NCI-H1048 (cell line): ENCODE measurements around the gene PDE4B.

Experiments used
- DNase-seq: peaks from one replicate; lab custom pipeline; 2025; lab: John Stamatoyannopoulos, UW

Gene PDE4B

DNA sequence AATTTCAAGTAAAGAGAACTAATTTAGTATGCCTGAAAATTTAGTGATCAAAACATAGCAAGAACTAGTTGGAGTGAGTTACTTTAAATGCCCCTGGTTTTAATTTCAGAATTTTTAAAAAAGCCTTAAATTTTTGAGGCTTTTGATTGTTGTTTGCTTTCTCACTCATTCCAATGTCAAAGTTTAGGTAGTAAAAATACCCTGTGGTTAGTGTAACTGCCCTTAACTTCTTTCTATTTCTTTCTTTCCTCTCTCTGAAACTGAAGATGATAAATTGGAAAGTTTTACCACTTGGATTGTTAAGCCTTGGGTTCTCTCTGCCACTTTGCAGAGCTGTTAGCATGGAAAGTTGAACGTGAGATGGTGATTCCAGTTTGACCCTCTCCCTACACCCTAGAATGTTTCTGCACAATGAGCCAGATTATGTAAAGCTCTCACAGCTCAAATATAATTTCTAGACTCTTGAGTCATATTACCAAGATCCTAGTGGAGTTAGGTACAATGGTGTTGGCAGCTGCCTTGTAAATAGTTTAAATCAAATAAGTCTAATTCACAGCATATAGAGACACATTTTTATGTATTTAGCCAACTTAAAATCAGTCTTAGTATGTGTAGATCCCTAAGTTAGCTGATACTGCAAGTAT, 548.9 kb downstream of the PDE4B start:
- no peak for DNase-seq

DNA sequence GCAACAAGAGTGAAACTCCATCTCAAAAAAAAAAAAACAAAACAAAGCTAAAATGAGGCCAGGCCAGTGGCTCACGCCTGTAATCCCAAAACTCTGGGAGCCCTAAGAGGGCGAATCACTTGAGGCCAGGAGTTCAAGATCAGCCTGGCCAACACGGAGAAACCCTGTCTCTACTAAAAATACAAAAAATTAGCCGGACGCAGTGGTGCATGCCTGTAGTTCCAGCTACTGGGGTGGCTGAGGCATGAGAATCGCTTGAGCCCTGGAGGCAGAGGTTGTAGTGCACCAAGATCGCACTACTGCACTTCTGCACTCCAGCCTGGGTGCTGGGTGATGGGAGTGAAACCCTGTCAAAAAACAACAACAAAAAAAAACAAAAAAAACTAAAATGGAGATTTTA, 550.0 kb downstream of the PDE4B start:
- DNase-seq: no peak

DNA sequence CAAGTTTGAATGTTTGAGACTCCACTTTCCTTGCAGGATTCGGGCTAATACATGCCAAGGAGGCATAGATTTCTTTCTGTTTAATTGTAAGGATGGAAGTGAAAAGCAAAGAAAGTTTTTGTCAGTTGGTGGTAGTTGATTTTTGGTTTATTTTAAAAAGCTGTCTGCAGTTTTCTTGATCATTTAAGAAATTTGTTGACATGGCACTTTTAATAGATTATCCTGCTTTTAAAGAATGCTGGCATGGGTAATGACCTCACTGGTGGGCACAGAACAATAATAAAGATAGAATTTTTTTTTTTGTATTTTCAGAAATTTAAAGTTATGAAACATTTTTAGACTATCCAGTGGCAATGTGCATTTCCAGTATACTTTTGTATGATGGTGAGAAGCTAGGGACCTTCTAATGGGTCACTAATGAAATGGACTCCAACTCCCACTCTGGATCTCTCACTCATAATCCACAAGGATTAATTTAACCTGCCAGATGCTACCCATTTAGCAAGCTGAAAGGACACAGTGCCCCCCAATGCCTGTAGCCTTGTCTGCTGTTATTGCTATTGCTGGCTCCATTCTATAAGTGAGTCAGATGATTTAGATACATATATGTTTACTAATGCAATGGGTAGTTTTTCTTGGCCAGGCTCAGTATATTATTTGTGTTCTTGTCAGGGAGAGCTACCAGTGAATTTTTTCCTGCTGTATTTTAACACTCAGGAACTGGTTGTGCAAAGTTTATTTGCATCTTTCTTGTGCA, 551.1 kb downstream of the PDE4B start:
- DNase-seq: no peak

DNA sequence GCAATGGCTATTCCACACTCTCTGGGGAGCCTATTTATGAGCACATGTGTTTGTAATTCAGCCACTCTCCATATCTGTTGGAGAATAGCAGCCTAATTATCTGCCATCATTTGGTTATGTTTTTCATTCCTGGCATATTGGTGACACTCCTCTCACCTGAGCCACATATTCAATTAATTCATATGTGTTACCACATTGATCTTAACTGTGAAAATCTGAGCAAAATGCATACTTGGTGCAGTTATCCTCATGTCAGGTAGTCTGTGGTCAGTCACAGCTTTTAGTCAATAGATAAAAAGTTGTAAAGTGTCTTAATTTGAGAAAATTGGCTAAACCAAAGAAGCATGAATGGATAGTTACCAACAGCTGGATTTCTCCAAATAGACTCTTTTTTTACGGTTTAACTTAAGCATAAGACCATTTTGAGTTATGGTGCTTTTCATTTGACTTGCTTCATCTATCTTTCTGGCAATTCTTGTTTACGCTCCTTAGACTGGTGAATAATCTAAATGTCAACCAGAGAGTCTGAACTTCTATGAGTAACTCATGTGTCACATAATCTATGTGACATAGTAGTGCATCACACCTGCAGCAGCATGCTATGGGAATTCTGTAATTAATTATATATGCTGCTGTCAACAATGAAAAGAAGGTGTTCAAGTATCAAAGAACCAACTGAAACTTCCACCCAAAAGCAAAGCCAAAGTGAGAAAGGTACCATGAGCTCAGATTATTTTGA, 553.5 kb downstream of the PDE4B start:
- no peak for DNase-seq

DNA sequence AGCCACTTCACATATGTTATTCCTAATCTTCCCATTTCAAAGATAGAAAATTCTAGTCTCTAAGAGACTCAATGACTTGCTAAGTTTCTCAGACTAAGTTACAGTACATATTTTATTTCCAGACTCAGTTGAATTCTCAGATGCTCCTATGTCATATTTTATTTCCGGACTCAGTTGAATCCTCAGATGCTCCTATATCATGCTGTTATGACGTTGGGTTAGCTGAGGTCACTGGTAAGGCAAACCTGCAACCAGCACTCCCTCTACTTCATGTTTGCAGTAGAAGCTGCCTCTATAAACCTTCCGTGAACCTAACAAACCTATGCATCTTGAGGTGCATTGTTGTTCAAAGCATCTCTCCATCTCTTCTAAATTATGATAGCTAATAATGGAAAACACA, 554.2 kb downstream of the PDE4B start:
- no peak for DNase-seq

DNA sequence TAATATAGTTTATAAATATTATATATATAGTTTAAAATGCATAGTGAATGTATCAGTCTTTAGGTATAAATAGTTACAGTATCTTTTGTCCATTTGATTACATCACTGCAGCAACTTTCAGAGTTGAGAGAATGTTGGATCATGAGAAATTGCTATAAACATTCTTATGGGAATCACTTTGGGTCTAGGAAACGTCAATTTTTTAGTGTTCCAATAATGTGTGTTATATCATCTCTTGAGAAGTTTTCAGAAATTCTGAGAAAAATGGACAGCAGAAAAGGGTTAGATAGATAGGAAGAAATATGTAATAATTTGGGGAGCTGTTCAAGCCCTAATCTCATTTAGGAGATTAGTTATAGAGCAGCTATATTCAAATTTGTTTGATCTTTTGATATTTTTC, 556.1 kb downstream of the PDE4B start:
- no peak for DNase-seq

DNA sequence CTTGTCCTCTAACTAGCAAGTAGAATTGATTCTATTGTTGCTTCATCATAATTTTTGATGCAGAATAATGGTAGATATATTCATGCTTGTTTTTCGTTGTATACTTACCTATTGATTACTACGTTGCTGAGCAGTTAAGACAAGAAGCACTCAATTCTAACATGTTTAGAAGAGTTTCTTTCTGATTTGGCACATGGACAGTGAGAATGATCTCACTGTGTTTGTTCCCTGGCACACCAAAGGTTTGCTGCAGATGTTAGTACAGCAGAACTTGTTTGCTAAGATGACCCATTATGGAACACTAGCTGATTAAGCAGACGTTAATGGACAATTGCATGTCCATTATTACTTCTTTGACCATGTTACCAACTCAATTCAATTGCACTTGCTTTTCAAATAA, 556.5 kb downstream of the PDE4B start:
- DNase-seq: no peak

DNA sequence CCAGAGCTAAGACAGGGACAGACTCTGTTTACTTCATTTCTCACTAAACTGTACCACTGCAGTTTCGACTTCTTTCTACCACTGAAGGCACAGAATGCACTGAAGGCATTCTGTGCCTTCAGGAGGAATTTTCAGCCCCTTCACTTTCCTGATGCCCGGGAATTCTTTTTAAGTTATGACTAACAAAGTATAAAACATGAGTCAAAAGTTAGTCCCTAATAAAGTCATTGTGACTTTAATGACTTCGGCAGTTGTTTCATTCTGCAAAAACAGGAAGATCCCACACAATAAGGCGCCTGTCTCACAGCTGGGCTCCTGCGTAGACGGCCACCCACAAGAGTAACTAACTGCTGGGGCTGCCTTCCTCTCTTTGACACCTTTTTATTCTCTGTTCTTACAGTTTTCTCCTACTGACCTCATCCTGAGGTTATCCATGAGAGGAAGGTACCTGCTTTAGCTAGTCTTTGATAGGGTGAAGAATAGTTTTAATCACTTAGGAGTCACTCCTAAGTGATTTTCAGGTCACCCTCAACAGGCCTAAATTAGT, 557.4 kb downstream of the PDE4B start:
- no peak for DNase-seq

DNA sequence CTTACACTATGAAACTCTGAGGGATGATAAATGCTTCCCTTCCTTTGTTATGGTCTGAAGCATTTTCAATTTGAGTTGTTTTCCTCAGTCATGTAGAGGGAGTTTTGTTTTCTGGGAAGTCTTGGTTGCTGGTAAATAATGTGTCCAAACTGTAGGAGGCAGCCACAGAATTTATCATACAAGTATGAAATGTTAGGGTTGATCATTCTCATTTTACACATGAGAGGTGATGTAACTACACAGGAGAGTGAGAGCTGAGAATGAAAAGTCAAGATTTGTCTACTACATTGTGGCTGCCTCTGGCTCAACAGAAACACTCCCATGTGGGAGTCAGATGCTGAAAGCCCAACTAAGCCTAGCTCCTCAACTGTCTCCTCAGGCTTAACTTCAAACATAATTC, 558.8 kb downstream of the PDE4B start:
- DNase-seq: no peak

DNA sequence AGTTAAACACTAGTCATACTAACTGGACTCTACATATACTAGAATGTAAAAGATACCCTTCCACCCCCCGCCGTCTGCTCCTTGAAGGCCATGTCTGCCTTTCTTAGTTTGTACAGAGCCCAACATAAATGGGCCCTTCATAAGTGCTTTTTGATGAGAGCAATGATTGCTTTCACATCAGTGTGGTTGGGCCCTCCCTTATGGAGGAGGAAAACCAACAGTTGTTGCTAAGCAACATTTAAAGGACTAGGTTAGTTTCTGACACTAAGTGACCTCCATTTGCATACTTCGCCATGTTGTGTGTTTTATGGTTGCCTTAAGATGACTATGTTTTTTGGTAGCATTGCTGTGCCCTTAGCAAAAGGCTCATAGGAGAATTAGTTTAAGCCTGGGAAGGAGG, 559.2 kb downstream of the PDE4B start:
- no peak for DNase-seq

DNA sequence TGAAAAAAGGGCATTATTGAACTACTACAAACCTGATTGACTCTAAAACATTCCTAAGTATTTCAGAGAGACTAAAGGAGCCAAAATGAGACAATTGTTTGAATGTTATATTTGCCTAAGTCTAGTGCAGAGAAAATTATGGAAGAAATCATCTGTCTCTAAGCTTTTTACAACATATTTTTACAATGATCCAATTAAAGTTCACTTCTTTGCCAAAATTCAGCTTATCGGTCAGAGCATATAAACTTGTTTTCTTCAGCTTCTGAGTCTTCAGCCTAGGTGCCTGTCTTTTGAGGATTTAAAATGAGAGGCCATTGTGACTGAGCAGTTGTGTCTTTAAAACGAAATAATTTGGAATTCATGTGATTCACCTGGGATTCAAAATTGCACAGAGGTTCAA, 560.1 kb downstream of the PDE4B start:
- no peak for DNase-seq

DNA sequence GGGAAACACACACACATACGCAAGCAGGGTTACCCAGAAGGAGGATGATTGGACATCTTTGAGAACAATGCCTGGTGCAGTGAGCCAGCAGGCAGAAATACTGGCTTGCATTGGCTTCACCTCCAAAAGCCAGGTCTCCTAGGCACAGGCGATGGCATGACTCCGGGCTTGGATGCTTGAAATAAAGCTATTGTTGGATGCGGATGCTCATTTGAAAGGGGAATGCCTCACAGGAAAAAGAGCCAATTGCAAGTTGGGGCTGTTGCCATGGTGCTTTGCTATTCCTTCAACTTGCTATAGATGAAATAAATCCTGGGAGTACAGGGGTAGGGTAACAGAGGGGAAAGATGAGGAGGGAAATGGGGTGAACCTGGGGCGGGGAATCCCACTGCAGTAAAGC, 560.6 kb downstream of the PDE4B start:
- DNase-seq: no peak

DNA sequence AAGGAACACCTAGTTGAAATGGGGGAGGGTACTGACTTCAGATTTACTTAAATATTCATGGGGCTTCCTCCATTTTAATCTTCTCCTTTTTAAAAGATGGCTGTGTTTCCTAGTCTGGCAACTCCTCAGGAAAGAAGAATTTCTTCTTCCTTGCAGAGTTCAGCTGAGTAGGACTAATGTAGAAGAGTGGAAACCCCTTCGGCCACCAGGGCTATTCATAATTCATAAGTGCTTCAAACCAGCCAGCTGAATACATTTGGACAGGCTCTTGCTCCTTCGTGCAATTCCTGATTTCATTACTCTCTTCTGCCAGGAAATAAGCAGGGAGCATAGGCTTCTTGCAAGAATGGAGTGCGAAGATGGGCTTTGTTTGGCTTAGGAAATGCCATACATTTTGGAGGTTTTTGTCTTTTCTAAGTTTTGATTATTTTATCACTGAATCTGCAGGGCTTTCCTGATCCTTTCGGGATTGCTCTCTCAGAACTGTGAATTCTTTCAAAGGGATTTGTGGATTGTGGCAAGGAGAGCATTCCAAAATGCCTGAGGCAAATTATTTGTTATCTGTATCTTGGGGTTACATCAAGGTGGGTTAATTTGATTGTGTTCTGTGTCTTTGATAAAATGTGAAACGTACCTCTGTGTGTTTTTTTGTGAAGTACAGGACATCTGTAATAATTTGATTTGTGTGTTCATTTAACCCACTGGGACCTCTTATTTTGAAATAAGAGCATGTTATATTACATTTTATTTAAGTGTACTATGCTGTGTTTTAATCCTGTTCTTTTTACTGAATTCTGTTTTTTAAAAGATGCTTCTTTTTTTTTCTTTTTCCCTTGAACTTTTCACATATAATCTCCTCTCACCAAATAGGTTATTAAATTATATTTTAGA, 561.9 kb downstream of the PDE4B start:
- no peak for DNase-seq

DNA sequence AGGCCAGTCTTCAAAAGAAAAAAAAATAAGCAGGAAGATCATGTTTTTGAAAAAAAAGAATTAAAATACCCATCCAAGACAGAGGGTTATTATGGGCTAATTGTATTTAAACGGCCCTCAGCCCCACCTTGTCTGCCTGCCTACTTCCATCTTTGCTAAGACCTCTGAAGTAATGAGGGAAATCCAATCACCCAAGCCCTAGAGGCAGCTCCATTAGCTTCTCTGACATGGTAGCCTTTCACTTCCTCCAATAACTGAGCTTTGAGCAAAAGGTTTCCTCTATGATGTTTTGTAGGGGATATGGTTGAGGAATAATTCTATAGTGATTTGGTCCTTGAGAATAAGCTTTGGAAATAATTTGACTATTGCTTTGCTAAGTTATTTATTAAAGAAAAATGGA, 563.1 kb downstream of the PDE4B start:
- DNase-seq: no peak

DNA sequence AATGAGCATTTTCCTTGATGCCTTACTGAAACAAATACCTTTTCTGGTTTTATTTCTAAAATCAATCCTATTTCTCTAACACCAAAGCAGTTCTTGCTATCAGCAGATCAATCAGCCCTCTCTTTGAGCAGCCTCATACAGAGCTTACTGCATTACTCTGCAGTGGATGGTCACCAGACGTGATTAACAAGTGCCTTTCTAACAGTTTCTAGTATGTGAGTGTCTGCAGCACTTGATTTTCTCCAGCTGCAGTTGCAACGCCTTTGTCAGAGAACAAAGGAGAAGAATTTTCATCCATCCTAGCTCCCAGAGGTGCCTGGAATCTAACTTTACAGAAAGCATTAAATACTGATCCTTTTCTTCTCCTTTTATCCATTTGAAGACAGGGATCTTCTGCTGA, 563.9 kb downstream of the PDE4B start:
- DNase-seq: no peak

DNA sequence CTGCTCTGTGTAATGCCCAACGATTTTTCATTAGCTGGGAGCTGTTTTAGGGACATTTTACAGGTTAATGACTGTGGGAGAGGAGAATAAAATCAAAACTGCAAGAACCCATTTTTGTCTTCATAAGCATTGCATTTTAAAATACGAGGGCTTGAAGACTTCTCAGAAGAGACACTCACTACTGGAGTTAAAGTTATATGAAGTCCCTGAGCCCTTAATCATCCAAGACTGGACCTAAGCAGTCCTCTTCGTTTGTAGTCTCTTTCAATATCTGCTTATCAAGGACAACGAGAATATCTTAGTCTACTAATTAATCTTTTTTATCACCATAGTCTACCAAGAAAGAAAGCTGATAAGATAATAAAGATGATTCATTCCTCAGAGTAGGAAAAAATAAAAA, 564.3 kb downstream of the PDE4B start:
- no peak for DNase-seq

DNA sequence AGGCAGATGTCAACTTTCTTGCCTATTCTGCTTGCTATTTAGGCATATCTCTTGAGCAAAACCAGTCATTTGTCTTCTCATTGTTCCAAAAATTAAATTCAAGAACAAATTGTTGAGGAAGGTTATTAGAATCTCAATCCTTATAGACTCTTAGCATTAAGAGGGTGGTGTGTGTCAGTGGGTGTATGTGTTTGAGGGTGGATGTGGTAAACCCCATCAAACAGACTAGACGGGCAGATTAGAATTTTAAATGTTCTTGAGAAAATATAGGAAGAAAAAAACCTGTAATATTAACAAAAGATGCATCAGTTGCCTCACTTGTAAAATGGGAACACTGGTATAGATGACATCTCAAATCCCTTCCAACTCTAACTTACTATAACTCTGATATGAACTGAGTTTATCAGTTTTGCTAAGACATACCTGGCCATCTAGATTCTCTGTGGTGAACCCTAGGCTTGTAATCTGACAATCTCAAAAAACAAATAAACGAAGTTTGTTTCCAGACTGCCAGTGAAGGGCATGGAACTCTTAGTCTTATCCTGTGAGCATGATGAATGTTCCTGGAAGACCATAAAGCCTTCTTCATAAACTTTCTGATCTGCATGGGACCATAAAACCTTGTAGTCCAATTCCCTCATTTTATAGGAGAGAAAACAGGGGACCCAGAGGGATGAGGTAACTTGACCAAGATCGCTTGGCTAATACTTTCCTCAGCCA, 564.9 kb downstream of the PDE4B start:
- DNase-seq: no peak

DNA sequence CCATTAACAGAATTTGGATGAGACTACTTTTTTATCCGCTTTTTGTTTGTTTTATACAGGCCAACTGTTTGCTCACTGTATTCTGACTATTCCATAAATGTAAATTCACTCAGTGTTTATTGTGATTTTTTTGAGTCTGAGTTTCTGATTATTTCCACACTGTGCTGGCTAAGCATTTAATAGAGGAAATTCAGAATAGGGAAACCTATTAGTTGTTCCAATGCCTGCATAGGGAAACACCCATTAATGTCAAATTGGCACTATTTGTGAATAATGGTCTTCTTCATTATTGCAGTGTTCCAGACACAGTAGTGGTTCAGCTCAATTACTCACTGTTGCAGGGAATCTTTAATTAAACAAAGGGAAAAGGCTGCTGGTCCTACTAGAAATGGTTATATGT, 566.6 kb downstream of the PDE4B start:
- no peak for DNase-seq

DNA sequence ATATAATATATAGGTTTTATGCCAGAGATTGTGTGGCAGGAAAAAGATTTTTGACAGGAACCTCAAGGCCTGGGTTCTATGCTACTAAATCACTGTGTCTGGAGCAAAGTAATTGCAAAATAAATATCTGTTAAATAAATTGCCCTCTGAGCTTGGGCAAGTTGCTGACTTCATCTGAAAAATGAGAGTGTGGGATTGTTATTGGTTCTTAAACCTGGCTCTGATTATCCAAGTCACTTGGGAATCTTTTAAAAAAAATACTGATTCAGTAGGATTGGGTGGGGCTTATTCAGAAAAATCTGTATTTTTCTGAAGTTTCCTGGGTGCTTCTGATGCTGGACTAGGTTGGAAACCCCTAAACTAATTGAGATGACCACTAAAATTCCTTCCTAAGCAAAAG, 567.1 kb downstream of the PDE4B start:
- no peak for DNase-seq

DNA sequence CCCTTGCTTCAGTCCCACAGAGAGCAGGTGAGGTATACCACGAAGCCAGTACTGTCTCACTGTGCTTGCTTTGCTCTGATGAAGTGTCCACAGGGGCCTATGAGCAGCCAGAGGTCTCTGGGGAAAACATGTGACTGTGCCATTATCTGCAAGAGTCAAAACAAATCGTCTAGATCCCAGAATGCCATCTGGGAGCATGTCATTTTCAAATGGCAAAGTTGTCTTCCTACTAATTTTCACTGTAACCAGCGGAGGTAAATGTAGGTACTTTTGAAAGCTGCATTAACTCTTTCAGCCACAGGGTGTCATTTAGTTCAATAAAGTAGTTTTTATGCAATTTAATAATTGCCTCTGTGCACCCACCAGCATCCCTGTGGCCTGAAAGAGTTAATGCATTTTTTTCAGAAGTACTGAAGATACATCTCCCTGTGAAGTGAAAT, 567.6 kb downstream of the PDE4B start:
- DNase-seq: no peak
